Stimulated activated CD4-positive, alpha-beta T cell treated with anti-CD3 and anti-CD28 coated beads, TNF-alpha, amount 100 ng/mL, for 1 hour (primary cell): ENCODE data around the gene VDAC1.
"Not testable (repeated sequence)": the region's sequence is repeated elsewhere in the genome, so short reads cannot be mapped to it uniquely, and the experiment has no call there.

Experiments
- DNase-seq, 3 donors: peaks; one replicate each; pipeline ENCODE4 v3.0.0-alpha.2; 2020; ENCODE audit warnings: low read depth in 3 of 3, low spot score in 1 of 3

The VDAC1 gene

GRCh38 chr5:134004626-134005416, at the start of gene VDAC1:
VDAC1 (minus strand) TSS chr5:134004975; CDS start chr5:133993012, 11,963 bp downstream.
- peak; percentile 45 to 64 (median 60) for DNase-seq

- no peak for DNase-seq
Measured at GRCh38 chr5:134053840-134054338, 49.1 kb upstream of the VDAC1 start.

GRCh38 chr5:134053314-134053839, 48.6 kb upstream of the VDAC1 start:
- DNase-seq: no peak

GRCh38 chr5:134051305-134051704, 46.5 kb upstream of the VDAC1 start:
- DNase-seq: no peak

GRCh38 chr5:134048864-134049263, 44.1 kb upstream of the VDAC1 start:
- DNase-seq: no peak

GRCh38 chr5:134047687-134048056, 42.9 kb upstream of the VDAC1 start:
- no peak for DNase-seq

GRCh38 chr5:134046801-134047686, 42.3 kb upstream of the VDAC1 start:
- no peak for DNase-seq

GRCh38 chr5:134046330-134046729, 41.6 kb upstream of the VDAC1 start:
- no peak for DNase-seq

- no peak for DNase-seq
Measured at GRCh38 chr5:134043793-134044792, 39.3 kb upstream of the VDAC1 start.

- DNase-seq: no peak
Measured at GRCh38 chr5:134041570-134042411, 37.0 kb upstream of the VDAC1 start.

- DNase-seq: no peak
Measured at GRCh38 chr5:134038138-134038537, 33.4 kb upstream of the VDAC1 start.

GRCh38 chr5:134037160-134037559, 32.4 kb upstream of the VDAC1 start:
- no peak for DNase-seq

GRCh38 chr5:134034326-134034725, 29.6 kb upstream of the VDAC1 start:
- DNase-seq: no peak

GRCh38 chr5:134030303-134030964, 25.7 kb upstream of the VDAC1 start:
- not testable (repeated sequence) for DNase-seq

- no peak for DNase-seq
Measured at GRCh38 chr5:134029156-134029555, 24.4 kb upstream of the VDAC1 start.

- DNase-seq: no peak
Measured at GRCh38 chr5:134028496-134028895, 23.7 kb upstream of the VDAC1 start.

GRCh38 chr5:134027288-134027615, 22.5 kb upstream of the VDAC1 start:
- DNase-seq: no peak

- no peak for DNase-seq
Measured at GRCh38 chr5:134026521-134027287, 21.9 kb upstream of the VDAC1 start.
